NT2/D1 (cell line): Measurements from ENCODE around the gene ZNF626.

Source experiments
- SUZ12 ChIP-seq: IDR thresholded peaks from 2 replicates; pipeline ENCODE4 v1.6.1; 2011; ENCODE audit not compliant: insufficient read length, insufficient read depth; ENCODE audit errors: extremely low read depth
- YY1 ChIP-seq: IDR thresholded peaks from 2 replicates; pipeline ENCODE4 v1.6.1; 2011; ENCODE audit not compliant: insufficient read length, insufficient read depth
- ZNF274 ChIP-seq: IDR thresholded peaks from 2 replicates; pipeline ENCODE4 v1.6.1; 2011; ENCODE audit warnings: mild to moderate bottlenecking, low read depth, low read length

DNA sequence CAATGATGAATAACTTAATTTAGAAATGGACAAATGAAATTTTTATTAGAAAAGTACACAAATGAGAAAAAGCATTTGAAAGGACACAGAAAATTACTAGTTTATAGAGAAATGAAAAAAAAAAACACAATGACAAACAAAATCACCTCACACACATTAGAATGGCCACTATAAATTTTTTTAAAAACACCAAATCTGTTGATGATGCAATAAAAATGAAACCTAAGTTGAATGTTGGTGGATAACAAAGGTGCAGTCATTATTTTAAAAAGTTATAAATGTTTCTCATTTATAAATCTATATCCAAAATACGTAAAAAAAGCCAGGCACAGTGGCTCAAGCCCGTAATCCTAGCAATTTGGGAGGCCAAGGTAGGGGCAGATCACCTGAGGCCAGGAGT, 20.8 kb downstream of the ZNF626 start:
- no peak for TF ChIP-seq YY1
- TF ChIP-seq ZNF274: no peak
- no peak for TF ChIP-seq SUZ12
